Motor neuron (in vitro differentiated cells): ENCODE measurements around the gene MAGEA12. TPM values are rescaled to one million over a fixed set of nuclear protein-coding genes. Genes with fewer than 3 reads are reported as not detected.

Experiments used
- total RNA-seq, 8 experiments: library from RNA; unstranded; fragments of 300-600 nt; gene quantifications; 2 replicates each; pipeline versions ENCODE4 v1.2.3 to v1.2.4, GENCODE V29; 2022

Gene MAGEA12
- total RNA-seq, 8 experiments from 2014 or later = 0.24 to 0.78 TPM; not detected in 6

Other genes with a start within 250 kb of the MAGEA12 start
- 1 to 10 TPM in 2 of 8 experiments, under 1 TPM in 6; 0.22 to 2.5 (median 0.37) TPM for gene GABRQ, start 95.9 kb upstream of the MAGEA12 start, total RNA-seq
- under 1 TPM in 3 of 8 experiments, not detected in 5; 0.11 to 1.00 (median 0.14) TPM for gene MAGEA3, start 35.0 kb upstream of the MAGEA12 start, total RNA-seq
- not detected for gene CSAG2, start 24.5 kb upstream of the MAGEA12 start, total RNA-seq
- gene MAGEA2B, start 19.1 kb upstream of the MAGEA12 start, total RNA-seq = 1 to 10 TPM in 3 of 8 experiments, under 1 TPM in 1, not detected in 4; 0.38 to 3.6 (median 1.6) TPM
- under 1 TPM in 1 of 8 experiments, not detected in 7; 1.00 TPM for gene CSAG1, start within 50 bp of the MAGEA12 start, total RNA-seq
- gene MAGEA2, start 20.1 kb downstream of the MAGEA12 start, total RNA-seq = 1 to 10 TPM in 1 of 8 experiments, under 1 TPM in 4, not detected in 3; 0.05 to 2.4 (median 0.42) TPM
- 1 to 10 TPM in 1 of 8 experiments, not detected in 7; 4.6 TPM for gene CSAG3, start 25.5 kb downstream of the MAGEA12 start, total RNA-seq
- under 1 TPM in 3 of 8 experiments, not detected in 5; 0.05 to 0.43 (median 0.19) TPM for gene MAGEA6, start 35.9 kb downstream of the MAGEA12 start, total RNA-seq
- gene CETN2, start 97.0 kb downstream of the MAGEA12 start, total RNA-seq = 100 to 1,000 TPM in 1 of 8 experiments, 10 to 100 TPM in 7; 29.2 to 175 (median 54.8) TPM
- 10 to 100 TPM; 10.2 to 38.9 (median 20.6) TPM for gene NSDHL, start 97.3 kb downstream of the MAGEA12 start, total RNA-seq
- gene ZNF185, start 164.3 kb downstream of the MAGEA12 start, total RNA-seq = 1 to 10 TPM; 1.1 to 5.1 (median 2.1) TPM